GM19043 (cell line): ENCODE data around the gene AP5M1.
"Not testable (repeated sequence)": the region's sequence is repeated elsewhere in the genome, so short reads cannot be mapped to it uniquely, and the experiment has no call there.

Experiments
- ATAC-seq: cut with Tn5 transposase; IDR thresholded peaks from one replicate; pipeline ENCODE4 v1.9.1; 2021; ENCODE audit warnings: low read depth; ENCODE audit not compliant: unreplicated experiment

AP5M1 gene

DNA sequence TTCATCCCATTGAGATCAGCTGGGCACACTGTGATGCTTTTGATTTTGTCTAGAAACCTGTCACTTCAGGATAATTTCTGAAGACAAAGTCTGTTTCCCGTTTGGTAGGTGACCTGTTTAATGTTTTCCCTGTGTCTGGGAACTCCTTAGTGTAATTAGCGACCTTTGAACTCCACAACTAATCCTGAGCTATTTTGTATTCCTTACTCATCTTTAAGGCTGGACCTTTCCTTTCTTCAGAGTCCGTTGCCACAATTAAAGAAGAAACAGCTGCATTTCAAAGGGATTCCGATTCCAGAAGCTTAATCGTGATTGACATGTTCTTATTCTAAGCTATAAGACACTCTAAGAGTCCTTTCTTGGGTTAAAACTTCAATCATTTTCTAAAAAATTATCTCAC is 22.0 kb downstream of the AP5M1 start:
- ATAC-seq = no peak

DNA sequence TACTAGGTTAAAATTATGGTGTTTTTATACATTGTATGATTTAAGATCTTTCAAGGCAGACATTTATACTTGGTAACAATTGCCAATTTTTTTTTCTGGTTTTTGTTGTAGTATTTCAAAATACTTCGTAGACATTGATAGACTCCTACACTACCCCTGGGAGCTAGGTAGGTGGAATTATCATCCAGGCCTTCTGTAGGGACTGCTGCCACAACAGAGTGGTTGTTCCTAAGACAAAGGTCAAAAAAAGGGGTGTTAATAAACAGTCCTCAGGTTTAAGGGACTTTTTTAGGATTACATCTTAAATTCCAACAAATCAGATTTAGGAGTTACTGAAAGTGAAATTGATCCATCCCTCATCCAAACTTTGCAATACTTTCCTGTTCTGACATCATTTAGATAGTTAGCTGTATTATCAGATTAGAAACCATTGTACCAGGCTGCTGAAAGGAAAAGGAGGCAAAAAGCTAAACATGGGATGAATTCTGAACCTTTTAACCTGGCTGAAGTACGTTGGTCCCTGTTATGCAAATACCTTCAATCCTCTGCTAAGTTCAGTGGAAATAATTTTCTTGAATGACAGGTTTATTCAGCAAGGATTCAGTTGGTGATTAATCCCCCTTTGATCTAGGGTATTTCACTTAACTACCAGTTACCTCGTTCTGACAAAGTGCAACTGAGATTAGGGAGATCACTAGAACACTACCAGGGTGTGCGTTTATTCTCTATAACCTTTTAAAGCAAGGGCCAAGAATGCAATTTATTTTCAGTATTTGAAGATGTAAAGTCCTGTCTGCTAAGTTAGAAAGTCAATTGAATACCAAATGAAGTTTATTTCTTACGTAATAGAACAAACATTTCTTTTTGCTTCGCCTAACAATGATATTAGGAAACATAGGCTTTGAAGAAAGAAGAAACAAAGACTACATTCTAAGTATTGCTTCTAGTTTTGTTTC is 23.2 kb downstream of the AP5M1 start:
- ATAC-seq = no peak

DNA sequence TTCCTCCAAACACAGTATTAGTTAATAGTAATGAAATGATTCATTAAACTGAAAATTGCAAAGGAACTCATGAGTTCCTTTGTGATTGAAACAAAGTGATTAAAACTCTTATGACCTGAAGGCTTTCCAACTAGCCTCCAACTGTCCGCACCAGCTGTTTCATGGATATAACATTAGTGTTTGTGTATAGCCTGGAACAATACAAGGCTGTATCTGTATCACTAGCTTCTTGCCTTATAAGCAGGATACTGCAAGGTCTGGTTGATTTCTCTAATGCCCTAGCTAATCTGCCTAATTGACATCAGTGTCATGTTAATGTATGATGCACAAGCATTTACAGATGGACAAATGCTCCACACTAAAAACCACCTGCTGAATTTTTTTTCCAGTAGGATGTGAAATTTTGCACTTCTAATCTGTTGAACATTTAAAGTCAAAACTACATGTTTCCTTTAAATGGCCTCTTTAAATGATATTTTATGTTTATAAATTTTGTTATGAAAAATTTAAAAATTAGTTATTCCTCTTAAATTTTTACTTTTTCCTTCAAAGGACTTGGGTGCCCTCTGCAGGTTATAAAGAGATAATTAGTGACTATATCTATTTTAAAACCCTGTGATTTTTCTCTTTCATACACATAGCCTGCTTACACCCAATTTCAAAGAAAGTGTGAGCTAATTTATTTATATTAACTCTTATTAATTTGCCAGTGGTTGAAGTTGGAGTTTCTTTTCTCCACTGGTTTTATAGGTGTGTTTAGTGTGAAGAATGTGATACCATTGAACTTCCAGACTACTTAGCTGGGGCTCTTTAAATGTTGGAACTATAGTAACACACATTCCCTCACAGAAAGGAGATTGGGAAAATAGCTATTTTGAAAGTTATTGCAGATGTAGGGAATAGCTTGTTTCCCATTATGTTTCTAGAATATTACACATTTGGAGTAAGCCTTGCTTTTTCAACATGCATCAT is 25.4 kb downstream of the AP5M1 start:
- ATAC-seq = no peak

DNA sequence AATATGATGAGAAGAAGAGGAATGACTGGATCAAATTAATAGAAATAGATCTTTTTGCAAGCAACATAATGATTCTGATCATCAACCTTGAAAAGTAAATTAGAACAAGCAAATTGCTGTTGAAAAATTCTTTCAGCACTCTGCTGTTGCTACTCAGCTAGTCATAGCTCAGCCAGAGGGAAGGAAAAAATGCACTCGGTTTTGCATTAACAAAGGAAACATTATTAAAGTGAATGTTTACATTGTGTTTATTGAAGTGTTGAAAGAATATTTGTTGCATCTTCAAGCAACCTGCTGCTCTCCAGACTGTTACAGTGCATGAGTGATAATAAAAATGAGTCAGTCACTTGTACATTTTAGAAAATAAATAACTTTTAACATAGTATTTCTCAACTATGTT is 26.5 kb downstream of the AP5M1 start:
- ATAC-seq = no peak

DNA sequence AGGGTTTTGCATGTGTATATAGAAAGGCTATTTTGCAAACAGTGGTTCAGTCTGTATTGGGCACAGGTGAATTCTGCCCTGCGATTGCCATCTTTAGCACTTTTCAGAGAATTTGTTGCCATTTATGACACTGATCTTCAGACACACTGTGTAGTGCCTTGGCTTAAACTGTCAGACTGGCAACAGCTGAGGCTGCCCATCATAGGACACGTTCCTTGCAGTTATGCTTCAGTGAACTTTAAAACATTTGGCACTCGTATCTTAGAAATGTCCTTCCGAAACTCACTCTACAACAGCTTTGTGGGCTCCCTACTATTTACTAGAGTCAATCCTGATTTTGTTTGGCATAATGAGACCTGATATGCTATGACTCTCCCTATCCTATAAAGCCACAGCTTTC is 29.1 kb downstream of the AP5M1 start:
- no peak for ATAC-seq

DNA sequence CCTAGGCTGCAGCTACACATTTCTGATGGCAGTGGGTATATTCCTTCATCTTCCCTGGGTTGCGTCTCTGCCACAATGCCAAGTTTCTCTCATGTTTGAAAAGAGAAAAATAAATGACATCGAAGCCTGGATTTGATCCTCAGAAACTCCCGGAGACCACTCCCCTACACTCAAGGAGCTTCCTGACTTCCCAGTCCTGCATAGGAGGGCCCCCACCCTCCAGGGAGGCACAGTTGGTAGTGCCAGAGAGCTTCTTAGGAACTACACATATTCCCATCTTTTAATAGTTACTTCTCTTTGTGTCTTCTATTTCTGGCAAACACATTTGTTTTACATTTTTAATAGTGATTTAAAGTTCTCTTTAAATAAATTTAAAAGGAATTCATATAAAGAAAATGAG is 30.7 kb downstream of the AP5M1 start:
- ATAC-seq = no peak

DNA sequence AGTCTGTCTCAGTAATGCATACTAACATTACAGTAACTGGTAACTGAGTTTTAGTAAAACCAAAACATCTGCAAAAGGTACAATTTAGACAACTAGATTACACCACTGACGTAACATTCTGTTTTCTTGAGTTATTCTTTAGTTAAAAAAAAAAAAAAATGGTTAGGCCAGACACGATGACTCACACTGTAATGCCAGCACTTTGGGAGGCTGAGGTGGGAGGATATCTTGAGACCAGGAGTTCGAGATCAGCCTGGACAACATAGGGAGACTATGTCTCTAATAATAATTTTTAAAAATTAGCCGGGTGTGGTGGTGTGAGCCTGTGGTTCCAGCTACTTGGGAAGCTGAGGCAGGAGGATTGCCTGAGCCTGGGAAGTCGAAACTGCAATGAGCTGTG is 34.1 kb downstream of the AP5M1 start:
- ATAC-seq = no peak

DNA sequence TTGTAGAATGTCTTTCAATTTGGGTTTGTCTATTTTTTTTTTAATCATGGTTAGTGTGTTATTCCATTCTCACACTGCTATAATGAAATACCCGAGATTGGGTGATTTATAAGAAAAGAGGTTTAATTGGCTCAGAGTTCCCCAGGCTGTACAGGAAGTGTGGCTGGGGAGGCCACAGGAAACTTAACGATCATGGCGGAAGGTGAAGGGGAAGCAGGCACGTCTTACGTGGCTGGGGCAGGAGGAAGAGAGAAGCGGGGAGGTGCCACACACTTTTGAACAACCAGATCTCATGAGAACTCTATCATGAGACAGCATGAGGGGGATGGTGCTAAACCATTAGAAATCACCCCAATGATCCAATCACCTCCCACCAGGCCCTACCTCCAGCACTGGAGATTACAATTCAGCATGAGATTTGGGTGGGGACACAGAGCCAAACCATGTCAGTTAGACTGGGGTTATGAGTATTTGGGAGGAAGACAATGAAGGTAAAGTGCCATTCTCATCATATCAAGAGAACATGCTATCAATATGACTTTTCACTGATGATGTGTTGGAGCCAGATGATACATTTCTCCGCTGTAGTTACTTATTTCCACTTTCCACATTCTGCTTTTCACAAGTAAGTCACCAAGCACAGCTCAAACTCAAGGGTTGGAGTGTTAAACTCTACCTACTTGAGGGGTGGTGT is 45.8 kb downstream of the AP5M1 start:
- no peak for ATAC-seq

DNA sequence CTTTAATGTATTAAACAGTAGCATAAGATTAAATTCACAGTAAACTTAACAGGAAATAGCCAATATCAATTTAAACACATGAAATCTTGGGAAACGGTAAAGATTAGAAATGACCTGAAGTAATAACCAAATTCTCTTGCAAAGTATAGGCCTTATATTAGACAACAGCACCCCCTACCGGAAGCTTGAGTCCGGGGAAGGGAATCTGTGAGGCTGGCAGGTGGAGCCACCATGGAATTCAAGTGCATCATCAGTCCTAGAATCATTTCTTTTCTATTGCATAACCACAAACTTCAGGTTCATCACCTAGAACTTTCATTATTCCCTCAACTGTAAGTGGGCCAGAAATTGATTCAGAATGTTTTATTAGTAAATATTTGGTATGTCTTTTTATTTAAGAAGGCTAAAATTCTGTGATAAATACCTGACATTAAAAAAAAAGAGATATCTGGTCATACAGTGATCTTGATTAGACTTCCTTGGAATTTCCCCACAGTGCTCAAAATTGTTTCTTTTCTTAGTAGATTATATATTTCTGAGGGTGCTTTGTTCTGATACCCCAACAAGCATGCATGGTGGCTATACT is 48.6 kb downstream of the AP5M1 start:
- ATAC-seq = no peak

DNA sequence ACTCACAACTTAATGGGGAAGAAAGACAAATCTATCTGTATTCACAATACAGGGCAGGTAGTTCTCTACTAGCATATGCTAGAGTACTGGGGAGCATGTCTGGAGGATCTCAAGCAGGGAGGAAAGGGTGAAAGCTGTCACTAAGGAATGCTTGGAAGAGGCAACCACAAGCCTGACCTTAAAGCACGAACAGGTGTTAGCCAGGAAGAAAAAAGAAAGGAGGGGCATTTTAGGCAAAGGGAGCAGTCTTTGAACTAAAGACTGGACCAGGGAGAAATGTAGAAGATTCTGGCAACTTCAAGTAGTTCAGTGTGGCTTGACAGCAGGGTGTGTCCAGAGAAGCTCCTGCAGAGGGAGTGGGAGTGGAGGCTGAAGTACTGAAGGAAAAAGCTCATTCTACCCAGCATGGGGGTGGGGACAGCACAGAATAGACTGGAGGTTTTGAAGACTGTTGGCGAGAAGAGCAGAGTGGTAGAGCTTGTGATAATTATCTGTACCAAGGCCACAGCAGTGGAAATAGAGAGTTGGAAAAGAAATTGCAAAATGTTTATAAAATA is 50.9 kb downstream of the AP5M1 start:
- ATAC-seq = no peak

DNA sequence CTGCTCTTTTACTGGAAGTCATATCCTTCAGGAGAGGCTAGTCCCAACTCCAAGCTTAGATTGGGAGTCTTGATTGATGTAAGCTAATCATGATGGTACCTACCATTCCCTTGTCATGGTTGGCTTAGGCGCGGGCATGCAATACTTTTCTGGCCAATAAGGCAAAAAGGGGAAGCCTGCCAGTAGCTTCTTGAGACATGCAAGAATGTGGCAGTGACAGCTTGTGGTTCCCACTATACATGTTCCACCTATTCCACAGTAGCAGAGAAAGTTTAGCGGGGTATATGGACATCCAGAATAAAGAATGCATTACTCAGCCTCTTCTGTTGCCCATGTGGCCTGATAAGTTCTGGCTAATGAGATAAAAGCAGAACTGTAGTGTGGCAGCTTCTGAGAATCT is 55.0 kb downstream of the AP5M1 start:
- no peak for ATAC-seq

DNA sequence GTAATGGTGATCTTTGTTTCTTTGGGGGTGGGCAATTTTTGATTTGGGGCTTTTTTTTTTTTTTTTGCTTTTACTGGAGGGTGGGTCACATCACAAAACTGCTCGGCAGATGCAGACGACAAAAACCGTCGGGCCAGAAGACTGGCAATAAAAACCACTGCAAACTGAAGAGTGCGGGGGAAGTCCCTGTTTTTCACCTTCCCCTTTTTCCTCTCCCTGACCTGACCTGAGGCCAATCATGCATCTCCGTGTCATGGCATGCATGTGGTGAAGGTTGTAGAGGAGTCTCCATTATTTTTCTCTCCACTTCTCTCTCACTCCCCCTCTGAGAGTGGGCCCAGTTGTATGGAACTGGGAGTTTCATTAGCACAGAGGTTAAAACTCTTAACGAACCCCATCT is 57.5 kb downstream of the AP5M1 start:
- peak; percentile 88 for ATAC-seq

DNA sequence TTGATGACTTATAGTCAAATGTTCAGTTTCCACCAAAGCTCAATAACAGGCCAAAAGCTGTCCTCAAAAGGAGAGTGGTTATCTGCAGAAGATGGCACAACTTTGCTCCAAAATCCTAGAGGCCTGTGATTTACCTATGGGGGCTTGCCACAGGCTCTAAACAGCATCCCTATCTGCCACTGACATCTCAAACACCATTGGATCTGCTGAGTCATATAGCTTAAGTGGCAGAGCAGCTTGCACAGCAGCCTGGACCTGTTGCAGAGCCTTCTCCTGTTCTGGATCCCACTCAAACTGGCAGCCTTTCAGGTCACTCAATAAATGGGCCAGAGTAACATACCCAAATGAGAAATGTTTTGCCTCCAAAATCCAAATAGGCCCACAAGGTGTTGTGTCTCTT is 61.1 kb downstream of the AP5M1 start:
- no peak for ATAC-seq

DNA sequence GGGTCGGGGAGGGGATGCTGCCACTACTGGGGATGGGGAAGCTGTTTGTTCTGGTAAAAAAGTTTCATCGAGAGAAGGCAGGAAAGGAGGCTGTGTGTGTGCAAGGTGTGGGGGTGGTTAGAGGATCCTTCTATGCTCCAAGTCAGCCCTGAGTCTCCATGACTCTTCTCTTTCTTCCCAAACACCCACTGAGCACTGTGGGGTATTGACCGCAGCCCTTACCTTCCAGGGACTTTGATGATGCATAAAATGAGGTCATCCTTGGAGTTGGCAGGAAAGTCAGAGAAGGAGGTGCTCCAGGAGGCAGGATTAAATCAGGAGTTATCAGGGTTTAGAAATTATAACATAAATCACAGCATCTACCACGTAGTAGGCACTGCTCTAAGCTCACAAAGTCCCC is 63.7 kb downstream of the AP5M1 start:
- ATAC-seq = not testable (repeated sequence)

DNA sequence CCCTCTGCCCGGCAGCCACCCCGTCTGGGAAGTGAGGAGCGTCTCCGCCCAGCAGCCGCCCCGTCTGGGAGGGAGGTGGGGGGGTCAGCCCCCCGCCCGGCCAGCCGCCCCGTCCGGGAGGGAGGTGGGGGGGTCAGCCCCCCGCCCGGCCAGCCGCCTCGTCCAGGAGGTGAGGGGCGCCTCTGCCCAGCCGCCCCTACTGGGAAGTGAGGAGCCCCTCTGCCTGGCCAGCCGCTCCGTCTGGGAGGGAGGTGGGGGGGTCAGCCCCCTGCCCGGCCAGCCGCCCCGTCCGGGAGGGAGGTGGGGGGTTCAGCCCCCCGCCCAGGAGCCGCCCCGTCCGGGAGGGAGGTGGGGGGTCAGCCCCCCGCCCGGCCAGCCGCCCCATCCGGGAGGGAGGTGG is 65.0 kb downstream of the AP5M1 start:
- not testable (repeated sequence) for ATAC-seq

DNA sequence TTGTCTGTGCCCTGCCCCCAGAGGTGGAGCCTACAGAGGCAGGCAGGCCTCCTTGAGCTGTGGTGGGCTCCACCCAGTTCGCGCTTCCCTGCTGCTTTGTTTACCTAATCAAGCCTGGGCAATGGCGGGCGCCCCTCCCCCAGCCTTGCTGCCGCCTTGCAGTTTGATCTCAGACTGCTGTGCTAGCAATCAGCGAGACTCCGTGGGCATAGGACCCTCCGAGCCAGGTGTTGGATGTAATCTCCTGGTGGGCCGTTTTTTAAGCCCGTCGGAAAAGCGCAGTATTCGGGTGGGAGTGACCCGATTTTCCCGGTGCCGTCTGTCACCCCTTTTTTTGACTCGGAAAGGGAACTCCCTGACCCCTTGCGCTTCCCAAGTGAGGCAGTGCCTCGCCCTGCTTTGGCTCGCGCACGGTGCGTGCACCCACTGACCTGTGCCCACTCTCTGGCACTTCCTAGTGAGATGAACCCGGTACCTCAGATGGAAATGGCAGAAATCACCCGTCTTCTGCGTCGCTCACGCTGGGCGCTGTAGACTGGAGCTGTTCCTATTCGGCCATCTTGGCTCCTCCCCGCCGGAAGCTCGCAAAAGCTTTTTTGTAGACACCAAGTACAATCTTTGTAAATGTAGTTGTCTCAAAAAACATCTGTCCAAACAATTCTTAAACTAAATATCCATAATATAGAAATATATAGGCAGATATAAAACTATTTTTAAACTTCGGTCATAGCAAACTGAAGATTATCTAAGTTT is 75.0 kb downstream of the AP5M1 start:
- ATAC-seq = not testable (repeated sequence)

DNA sequence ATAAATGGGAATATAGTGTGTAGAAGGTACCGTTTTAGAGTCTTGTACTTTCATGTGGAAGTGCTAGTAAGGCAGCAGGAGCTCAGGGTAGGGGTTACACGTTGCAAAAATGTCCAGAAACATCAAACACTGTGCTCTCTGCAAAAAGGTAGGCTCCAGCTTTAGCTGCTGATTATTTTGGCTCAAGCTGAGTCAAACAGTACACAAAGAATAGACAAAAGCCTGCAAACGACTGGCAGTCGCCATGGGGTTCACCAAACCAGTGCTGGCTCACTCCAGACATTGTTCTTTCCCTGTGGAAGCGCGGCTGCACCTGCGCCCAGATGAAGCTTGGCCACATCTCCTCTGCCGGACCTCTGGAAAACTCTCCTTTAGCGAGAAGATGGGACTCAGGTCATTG is 76.3 kb downstream of the AP5M1 start:
- ATAC-seq = no peak

DNA sequence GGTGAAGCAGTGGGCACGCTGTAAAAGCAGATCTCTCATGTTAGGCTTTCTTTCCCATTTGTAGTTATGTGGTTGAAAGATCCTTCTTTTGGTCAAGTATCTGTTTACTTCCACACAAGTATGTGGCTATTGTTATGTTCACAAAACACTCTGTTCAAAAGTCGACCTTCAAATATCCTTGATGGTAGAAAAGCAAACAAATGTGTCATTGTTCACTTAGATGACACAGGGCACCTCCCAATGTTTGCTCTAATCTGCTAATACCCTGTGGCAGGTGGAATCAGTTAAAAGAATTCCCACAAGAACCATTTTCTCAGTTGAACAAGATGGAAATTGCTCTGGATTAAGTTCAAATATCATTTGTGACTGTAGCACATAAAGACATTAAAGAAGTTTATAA is 78.0 kb downstream of the AP5M1 start:
- ATAC-seq = no peak
